Stimulated activated CD4-positive, alpha-beta T cell treated with anti-CD3 and anti-CD28 coated beads, Interleukin-12 subunit alpha, Interleukin-12 subunit beta, amount 100 ng/mL, for 4 hours (primary cell): ENCODE data around the gene MGAT3.

Source experiments
- DNase-seq: peaks from one replicate; pipeline ENCODE4 v3.0.0-alpha.2; 2020

Gene MGAT3

DNA sequence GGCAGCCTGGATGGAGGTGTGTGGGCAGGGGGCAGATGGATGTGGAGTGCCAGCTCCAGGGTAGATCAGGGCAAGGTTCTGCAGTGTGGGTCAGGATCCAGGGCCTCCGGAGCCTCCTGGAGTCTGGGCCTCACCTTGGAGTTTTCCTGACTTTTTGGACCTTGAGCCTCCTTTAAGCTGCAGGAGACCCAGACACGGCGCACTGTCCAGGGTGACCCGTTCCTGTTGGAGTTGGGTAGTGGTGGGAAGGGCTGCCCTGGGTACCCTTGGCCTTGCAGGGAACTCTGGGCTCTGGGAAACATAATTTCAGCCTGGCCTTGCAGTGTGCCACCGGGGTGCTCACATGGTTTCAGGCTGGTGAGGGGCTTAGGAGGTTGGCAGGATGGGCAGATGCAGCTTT lies 17.0 kb downstream of the MGAT3 start:
- no peak for DNase-seq

DNA sequence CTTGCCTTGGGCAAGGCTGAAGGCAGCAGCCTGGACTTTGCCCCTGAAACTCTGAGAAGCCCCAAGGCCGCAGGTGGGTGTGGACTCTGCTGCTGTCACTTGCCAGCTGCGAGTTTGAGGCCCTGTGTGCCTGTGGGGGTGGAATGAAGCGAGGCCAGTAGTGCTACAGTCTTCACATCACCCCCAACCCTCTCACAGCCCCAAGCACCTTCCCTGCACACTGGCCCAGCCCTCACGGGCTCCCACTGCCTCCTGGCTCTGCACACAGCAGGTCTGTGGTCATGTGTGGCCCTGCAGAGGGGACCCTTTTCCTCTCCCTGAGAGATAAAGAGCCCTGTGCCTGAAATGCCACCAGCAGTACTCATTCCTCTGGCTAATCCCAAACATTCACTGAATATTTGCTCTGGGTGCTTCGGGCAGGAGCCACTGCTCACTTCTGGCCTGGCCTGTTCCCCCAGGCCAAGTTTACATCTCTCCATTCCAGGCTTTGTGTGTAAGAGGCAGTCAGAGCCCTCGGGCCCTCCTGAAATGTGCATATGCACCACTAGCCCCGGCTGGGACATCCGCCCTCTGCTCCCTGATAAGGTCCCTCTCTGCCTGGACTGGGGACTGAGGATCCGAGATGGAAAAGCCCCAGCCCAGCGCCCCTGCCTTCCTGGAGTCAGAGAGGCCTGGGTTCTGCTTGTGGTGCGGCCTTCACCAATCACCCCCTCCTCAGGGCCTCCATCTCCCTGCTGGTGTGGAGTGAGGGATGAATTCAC lies 17.7 kb downstream of the MGAT3 start:
- DNase-seq: no peak

GRCh38 chr22:39475337-39475736 lies 18.5 kb downstream of the MGAT3 start:
- no peak for DNase-seq

DNA sequence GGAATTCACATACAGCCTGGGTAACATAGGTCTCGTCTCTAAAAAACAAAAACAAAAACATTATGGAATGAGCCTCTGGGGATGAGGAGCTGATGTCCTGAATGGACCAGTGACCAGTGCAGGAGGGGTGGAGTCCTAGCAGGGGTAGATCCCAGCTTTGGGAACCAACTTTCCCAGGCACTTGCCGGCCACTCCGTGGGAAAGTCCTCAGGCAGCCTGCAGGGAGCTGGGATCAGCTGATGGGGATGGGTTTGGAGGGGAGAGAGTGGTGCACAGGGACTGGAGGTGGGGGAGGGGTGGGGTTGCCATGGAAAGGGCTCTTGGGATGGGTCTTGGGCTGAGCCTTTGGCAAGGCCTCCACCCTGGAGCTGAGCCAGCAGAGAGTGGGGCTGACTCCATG lies 19.1 kb downstream of the MGAT3 start:
- no peak for DNase-seq

DNA sequence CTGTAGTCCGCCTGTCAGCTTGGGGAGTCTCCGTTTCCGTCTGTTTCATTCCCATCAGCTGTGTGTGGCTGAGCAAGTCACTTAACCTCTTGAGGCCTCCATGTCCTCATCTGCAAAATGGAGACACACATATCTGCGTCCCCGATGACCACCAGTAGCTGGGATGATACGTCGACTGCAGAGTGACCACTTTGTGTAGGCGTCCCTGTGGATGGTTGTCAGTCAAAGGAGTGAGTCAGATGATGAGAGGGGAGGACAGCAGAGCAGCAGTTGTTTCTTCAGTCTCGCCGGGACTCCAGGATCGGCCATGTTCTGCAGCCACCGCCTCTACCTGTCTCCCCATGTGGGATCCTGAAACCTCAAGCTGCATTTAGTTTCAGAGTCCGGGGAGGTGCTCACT lies 19.9 kb downstream of the MGAT3 start:
- DNase-seq: no peak

DNA sequence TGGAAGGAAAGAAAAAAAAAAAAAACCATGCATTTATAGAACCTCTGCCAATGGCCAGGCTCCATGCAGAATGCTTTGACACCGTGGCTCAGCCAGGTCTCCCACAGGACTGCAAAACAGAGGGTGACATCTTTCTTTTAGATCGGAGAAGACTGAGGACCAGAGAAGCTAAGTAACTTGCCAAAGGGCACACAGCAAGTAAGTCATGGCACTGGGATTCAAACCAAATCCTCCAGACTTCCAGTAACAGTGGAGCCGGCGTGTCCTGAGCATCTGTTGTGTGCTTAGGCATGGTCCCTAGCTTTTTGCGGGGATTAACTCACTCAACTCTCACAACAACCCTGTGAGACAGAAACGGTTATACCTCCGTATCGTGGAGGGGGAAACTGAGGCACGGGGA lies 20.7 kb downstream of the MGAT3 start:
- no peak for DNase-seq

DNA sequence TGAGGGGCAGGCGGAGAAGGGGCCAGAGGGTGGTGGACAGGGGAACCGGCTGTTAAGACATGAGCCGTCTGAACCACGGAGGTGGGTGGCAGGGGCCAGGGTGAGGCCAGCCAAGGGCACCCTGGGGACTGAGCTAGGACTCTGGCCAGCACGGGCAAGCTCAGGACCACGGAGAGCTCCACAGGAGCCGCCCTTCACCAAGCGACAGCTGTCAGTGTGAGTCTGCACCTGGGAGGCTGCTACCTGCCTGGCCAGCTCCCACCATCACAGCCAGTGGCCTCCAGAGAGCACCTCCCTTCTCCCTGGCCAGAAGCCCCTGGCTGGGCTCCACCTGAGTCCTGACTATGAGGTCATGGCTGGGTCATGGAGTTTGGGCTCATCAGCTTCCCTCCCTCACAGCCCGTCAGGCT lies 21.6 kb downstream of the MGAT3 start:
- peak; percentile 22 for DNase-seq

- DNase-seq: no peak
Measured at GRCh38 chr22:39479254-39479653, 22.4 kb downstream of the MGAT3 start.

DNA sequence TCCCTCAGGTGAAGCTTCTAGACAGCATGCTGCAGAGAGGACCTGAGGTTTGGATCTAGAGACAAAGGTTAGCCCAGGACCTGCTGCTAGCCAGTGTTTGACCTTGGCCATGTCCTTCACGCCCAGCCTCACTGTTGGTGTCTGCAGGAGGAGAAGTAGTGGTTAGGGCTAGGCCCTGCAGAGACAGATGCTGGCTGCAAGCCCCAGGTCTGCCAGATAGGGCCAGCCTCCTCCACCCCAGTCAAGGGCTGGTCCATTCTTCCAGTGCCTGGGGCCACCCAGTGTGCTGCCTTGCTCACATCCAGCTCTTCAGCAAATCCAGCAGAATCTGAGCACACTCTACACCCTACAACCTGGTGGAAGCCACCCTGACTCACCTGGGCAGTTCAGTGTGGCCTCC lies 23.7 kb downstream of the MGAT3 start:
- DNase-seq: no peak

GRCh38 chr22:39481054-39481453 lies 24.2 kb downstream of the MGAT3 start:
- DNase-seq: no peak

DNA sequence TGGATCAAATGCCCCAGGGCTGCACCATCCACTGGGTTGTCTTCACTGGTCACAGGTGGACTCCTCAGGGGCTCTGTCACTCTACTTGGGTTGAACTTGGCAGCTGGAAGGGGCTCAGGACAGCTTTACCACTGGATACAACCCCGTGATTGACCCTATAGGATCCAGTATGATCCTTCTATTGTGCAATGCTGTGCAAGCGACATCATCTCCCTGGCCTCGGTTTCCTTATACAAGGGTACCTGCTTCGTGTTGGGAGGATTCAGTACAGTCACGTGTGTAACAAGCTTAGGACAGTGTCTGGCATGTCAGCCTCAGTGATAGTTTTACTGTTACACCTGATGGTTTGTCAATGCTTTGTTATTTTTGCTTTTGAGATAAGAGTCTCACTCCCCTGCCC lies 24.8 kb downstream of the MGAT3 start:
- no peak for DNase-seq

DNA sequence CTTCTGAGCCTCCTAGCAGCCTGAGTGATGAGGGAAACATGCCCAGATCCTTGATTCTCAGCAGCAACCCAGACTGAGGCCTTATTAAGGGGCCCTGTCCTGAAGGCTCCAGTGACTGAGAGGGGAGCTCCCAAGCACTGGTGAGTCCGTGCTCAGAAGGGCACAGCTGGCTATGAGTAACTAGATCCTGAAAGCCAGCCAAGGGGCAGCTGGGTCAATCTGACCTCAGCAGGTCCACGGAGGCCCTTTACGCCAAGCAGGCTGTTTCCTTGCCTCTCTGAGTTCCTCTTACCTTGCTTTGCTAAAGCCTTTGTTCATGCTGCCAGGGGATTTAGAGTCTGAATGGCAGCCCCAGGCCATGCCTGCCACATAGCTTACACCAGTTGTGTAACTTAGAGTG lies 26.0 kb downstream of the MGAT3 start:
- DNase-seq: no peak

DNA sequence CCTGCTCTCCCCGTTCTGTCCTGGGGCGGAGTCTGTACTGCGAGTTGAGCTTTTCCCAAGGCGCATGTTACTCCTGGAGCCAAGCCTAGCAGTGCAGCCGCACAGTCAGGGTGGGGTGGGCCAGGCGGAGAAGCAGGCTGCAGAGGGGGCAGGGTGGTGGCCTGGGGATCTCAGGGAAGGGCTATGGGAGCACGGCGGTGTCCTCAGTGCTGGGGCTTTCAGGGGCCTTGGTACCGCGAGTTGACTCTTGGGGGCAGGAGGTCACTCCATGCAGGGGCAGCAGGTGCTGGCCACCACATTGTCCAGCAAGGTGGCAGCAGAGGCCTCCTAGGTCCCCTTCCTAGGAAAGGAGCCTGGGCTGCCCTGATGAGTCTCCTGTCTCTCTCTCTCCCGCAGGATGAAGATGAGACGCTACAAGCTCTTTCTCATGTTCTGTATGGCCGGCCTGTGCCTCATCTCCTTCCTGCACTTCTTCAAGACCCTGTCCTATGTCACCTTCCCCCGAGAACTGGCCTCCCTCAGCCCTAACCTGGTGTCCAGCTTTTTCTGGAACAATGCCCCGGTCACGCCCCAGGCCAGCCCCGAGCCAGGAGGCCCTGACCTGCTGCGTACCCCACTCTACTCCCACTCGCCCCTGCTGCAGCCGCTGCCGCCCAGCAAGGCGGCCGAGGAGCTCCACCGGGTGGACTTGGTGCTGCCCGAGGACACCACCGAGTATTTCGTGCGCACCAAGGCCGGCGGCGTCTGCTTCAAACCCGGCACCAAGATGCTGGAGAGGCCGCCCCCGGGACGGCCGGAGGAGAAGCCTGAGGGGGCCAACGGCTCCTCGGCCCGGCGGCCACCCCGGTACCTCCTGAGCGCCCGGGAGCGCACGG lies 30.4 kb downstream of the MGAT3 start:
- no peak for DNase-seq

DNA sequence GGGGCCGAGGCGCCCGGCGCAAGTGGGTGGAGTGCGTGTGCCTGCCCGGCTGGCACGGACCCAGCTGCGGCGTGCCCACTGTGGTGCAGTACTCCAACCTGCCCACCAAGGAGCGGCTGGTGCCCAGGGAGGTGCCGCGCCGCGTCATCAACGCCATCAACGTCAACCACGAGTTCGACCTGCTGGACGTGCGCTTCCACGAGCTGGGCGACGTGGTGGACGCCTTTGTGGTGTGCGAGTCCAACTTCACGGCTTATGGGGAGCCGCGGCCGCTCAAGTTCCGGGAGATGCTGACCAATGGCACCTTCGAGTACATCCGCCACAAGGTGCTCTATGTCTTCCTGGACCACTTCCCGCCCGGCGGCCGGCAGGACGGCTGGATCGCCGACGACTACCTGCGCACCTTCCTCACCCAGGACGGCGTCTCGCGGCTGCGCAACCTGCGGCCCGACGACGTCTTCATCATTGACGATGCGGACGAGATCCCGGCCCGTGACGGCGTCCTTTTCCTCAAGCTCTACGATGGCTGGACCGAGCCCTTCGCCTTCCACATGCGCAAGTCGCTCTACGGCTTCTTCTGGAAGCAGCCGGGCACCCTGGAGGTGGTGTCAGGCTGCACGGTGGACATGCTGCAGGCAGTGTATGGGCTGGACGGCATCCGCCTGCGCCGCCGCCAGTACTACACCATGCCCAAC lies 31.2 kb downstream of the MGAT3 start:
- DNase-seq: no peak

- no peak for DNase-seq
Measured at GRCh38 chr22:39488563-39489083, 31.8 kb downstream of the MGAT3 start.

DNA sequence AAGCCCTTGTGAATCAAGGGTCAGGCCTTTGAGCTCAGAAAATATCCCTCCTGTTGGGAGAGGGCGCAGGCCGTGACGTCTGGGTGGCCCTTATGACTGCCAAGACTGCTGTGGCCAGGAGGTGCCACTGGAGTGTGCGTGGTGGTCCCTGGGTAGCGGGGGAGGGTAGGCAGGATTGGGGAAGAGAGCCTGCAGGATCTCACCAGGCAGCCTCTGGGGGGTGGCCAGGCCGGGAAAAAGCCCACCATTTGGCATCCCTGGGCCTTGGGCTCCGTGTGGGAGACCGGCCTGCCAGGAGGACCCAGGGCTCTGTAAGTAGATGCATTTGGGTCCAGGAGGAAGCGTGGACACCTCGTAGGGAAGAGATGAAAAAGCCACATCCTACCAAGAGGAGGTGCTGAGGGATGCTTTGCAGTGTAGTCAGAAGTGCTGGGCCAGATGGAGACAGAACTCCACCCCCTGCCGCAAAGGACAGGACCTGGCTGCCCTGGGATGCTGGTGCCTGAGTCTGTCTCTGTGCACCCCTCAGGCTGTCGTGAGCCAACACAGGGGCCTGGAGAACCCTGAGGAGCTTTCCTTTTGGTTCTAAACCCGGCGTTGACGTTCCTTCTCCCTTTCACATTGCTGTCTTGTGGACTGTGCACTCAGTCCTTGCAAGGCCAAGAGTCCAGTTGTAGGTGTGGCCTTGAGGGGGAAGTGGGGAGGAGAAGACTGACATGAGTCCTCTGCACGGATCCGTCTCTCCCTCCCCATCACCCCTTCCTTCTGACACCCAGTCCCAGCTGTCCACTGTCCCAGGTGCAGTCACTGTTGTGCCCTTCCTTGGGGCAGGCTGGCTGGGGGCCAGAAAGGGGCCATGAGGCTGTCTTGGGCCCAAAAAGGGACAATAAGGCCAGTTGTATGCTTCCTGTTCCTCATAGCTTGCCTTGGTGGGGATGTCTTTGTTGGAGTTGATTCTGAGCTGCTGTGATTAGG lies 32.6 kb downstream of the MGAT3 start:
- no peak for DNase-seq

- DNase-seq: peak; percentile 71
Measured at GRCh38 chr22:39490135-39490798, 33.5 kb downstream of the MGAT3 start.

GRCh38 chr22:39490966-39491680 lies 34.3 kb downstream of the MGAT3 start:
- no peak for DNase-seq

- no peak for DNase-seq
Measured at GRCh38 chr22:39491696-39492095, 34.9 kb downstream of the MGAT3 start.

DNA sequence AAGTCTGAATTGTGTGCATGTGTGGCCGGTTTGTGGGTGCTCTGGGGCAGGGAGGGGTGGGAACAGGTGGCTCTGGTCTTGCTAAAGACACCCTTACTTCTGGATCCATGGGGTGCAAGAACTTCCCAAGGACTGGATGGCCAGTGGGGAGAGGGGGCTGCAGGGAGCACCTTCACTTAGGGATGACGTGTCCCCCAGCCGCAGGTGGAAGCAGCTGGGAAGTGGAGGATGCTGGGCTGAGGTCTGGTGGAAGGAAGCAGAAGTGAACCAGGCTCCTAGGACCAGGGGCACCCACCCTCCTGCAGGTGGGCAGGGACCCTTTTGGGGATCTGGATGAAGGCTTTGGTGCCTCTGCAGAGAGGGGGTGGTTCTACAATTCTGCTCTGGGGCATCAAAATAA lies 35.4 kb downstream of the MGAT3 start:
- DNase-seq: no peak

DNA sequence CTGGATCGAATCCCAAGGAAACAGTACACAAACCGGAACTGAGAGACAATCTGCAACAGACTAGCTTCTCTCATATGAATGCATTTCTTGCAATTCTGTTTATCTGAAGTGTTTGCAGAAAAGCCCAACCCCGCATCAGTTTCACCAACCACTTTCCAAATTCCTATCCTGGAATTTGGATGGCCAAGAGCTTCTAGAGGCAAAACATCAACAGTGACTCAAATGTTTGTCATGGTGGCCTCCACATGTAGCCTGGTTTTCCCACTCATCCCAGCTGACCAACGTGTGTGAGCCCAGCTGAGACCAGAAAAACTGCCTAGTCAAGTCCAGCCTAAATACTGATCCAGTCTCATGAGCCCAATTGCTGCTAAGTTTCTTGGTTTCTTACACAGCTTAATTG lies 36.9 kb downstream of the MGAT3 start:
- DNase-seq: no peak
